Stimulated activated CD8-positive, alpha-beta memory T cell treated with anti-CD3 and anti-CD28 coated beads, Interleukin-7, amount 100 ng/mL, for 48 hours (primary cell): ENCODE data around the gene IL15RA.
"Not testable (repeated sequence)": the region's sequence is repeated elsewhere in the genome, so short reads cannot be mapped to it uniquely, and the experiment has no call there.

Source experiments
- DNase-seq, 2 donors: peaks; one replicate each; pipeline ENCODE4 v3.0.0-alpha.2; 2020; ENCODE audit warnings: low read depth in 1 of 2; ENCODE audit errors: extremely low read depth in 1 of 2

Gene IL15RA

DNA sequence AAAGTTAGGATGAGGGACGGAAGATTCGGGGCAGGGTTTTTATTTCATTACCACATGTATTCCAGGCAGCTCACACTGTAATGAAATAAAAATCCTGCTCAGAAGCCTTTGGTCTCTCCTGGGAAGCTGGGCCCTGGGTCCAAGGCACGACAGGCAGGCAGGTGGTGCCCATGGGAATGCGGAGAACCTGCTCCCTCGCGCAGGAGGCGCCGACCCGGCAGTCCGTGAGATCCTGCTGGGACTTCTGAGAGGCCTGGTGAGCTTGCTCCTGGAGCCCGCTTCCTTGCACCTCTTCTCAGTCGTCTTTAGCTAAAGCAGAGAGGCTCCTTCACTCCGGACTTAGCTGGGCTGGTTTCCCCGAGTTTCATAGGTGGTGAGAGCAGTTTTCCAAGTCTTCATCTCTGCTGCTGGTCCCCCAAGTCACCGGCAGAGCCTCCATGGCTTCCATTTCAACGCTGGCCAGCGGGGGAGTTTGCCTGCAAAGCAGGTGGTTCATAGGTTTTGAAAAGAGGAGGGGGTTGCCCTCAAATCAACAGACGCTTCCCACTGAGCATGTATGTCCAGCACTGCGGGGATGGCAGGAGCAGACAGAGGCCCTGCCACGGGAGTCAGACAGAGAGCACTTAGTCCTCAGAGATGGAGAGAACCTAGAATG is 24.5 kb downstream of the IL15RA start:
- DNase-seq = no peak

DNA sequence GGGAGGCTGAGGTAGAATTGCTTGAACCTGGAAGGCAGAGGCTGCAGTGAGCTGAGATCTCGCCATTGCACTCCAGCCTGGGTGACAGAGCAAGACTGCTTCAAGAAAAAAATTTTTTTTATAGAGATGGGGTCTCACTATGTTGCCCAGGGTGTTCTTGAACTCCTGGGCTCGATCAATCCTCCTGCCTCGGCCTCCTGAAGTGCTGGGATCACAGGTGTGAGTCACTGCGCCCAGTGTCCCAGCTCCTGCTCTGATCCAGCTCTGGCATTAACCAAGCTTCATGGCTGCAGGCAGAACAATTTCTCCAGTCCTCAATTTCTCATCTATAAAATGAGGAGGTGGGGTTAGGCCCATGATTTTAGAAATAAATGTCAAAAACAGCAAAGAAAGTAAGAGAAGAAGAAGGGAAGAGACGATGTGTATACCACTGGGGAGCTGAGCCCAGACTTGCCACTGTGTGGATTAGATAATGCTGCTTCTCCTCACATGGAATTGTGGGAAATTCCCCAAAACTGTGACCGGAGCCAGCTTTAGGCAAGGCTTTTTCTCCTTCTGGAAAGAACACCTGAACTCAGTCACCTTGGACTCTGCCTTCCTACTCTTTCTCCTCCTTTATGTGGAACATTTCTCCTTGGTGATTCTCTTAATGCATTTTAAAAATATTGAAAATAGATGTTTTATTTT is 25.5 kb downstream of the IL15RA start:
- no peak for DNase-seq

DNA sequence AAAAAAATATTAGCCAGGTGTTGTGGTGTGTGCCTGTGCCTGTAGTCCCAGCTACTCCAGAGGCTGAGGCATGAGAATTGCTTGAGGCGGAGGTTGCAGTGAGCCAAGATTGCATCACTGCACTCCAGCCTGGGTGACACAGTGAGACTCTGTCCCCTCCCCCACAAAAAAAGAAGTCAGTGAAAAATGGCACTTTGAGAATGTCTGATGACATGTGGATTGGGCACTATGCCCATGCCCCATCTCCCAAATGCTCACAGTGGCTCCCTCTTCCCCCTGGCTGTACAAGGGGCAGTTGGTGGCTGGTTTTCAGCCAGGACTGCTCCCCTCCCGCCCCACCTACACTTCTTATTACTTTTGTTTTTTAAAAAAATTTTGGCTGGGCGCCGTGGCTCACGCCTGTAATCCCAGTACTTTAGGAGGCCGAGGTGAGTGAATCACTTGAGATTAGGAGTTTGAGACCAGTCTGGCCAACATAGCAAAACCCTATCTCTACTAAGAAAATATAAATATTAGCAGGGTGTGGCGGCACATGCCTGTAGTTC is 26.1 kb downstream of the IL15RA start:
- DNase-seq = no peak

DNA sequence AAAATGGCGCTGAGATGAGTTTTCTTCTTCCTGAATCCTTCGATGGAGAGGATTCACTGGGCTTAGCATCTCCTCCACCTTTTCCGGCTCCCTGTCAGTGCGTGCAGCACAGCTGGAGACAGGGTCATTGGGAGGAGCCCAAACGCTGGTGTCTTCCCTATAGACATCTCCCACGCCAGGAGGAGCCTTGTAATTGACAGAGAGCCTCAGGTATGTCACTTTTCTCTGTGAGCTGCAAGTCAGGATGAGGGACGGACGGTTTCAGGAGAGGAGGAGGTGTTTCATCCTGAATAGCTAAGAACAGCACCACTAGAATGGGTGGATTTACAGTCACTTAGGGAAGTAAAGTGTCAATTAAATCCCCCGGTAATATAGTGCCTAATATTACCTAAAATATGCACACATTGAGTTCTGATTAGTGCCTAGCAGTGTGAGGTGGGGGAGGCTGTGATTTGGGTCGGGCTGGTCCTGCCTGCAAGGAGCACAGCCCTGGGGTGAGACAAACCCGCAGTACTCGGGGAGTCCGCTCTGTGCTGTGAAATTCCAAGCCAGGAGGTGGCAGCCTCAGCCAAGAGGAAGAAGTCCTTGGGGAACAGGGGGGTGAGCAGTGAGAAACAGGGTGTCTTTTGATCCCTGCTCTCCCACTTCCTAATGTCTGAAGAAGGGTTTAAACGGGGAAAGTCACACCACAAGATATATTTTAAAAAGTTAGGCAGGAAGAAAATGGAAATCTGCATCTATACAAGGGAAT is 28.2 kb downstream of the IL15RA start:
- peak in 1 of 2 donors; percentile 14 for DNase-seq

DNA sequence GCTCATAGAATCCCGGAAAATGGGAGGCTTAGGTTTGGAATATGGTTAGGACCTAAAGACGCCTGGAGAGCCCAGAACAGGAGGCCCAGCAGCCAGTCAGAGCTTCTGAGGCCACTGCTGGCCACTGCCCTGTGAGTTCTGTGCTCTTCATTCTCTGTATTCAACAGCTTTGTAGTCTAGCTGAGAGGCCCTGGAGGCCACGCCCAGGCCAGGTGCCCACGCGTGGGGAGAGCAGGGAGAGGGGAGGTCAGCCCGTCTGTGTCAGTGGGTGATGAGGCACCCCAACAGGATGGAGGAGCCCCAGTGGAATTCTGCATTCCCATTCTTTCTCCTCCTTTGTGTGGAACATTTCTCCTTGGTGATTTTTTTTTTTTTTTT is 29.1 kb downstream of the IL15RA start:
- no peak for DNase-seq

DNA sequence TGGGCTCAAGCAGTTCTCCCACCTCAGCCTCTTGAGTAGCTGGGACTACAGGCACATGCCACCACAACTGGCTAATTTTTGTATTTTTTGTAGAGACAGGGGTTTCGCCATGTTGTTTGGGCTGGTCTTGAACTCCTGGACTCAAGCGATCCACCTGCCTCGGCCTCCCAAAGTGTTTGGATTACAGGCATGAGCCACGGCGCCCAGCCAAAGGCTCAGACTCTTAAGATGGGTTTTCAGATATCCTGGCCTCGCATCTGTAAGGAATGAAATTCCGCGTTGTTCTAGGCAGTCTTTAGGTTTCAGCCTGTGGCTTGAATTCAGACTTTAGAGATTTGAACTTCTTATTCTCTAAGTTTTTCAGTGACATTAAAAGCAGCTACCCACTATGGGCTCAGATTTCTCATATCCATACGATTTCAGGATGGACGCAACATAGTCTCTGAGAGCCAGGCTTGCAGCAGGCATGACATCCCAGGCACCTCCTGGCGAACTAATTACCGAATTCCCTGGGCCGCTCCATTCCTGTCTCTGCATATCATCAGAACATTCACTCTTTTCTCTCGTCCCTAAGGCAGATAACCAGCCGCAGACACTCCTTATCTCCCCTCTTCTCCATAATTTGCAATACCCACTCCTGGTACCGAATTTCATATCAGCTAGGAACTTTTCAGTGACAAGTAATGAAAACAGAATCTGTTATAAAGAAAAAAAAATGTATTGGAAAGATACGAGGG is 29.7 kb downstream of the IL15RA start:
- DNase-seq = no peak

DNA sequence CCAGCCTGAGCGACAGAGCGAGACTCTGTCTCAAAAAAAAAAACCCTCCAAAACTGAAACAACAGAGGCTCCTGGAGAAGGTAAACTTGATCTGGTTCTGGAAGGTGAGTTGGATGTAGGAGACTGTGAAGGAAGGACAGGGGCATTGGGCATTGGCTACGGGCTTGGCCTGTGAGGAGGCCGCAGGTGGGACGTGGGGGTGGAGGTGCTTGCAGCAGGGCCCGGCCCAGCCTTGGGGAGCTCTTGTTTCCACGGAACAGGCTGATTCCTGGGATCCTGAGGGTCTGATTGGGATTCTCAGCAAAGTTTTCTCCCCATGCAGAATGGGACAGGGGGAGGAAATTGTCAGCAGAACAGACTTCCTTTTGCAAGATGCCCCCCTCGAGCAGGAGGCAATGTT is 30.6 kb downstream of the IL15RA start:
- DNase-seq = no peak

DNA sequence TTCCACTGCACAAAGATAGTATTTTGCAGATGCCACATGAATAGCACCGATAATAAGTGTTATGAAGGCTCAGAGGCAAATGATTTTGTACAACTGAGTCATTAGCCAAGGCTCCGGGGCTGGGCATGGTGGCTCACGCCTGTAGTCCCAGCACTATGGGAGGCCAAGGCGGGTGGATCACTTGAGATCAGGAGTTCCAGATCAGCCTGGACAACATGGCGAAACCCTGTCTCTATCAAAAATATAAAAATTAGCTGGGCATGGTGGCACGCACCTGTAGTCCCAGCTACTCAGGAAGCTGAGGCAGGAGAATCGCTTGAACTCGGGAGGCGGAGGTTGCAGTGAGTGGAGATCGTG is 30.9 kb downstream of the IL15RA start:
- not testable (repeated sequence) for DNase-seq

DNA sequence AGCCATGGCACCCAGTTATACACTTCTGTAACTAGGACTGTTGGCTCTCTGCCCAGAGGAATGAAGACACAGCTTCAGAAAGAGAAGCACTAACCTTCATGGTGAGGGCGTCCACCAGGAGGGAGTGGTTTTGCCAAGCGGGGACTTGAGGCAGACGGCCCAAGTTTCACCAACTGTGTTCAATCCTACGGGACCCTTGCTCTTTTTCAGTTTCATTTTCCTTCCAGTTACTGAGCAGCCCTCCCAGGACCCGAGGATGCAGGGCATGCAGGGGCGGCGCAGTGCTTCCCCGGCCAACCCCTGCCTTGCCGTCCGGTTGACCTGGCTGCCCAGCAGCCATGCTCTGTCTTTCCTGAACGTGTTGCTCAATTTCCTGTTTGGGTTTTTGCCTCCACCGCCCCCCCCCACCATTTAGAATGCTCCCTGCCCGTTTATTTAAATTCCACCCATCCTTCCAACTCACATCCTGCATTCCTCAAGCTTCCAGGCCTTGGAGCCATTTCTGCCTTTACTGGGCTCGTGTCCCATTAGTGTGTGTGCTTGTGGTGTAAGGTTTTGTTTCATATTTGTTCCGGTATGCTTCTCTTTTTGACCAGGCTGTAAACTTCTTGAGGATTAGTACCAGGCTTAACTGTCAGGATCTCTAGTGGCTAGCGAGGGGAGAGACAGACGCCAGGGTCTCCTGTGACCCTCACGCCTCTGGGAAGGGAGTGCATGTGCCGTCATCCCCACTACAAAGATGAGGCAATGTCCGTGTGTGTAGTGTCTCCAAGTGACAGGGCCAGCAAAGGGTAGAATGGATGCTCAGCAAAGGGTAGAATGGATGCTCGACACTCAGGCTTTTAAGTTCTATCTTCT is 31.6 kb downstream of the IL15RA start:
- DNase-seq = no peak

DNA sequence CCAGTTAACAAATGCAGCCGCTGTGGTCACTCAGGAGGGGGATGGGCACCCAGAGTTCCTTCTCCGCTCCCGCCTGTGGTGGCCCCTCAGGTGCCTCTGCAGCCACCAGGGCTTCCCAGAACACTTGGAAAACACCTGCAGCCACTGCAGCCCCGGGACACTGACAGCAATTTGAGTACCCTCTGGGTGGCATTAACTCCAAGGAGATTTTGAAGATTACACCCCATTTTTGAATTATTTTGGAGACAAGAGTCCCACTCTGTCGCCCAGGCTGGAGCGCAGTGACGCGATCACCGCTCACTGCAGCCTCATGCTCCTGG is 32.2 kb downstream of the IL15RA start:
- DNase-seq = no peak

DNA sequence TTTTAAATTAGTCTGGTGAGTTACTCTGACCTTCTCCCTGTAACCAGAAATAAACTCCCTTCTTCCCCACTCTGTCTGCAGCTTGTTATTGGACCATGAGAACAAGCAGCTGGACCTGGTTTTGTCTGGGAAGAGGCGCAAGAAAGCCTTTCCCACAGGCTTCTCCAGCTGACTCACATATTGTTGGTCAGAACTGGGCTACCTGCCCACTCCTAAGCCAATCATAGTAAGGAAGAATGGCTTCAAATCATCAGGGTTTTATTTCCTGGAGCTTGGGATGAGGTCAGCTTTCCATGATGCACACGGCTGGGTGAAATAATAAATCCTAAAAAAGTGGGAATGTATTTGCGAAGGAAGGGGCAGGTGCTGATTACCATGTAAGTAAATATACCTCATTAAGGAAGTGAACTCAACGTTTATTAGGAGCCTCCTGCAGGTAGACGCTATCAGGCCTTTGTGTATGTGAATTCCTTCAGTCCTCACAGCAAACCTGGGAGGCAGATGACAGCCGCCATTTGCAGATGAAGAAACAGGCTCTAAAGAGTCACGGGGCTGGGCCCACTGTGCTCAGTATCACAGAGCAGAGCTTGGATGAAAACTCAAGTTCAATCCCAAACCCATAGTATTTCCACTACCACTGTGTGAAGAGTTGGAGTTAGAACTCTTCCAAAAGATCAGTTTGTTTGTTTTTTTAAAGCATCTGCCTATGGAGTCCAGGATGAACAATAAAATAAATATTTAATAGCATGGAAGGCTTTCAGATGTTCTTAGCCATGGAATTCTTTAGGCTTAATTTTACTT is 32.8 kb downstream of the IL15RA start:
- no peak for DNase-seq

DNA sequence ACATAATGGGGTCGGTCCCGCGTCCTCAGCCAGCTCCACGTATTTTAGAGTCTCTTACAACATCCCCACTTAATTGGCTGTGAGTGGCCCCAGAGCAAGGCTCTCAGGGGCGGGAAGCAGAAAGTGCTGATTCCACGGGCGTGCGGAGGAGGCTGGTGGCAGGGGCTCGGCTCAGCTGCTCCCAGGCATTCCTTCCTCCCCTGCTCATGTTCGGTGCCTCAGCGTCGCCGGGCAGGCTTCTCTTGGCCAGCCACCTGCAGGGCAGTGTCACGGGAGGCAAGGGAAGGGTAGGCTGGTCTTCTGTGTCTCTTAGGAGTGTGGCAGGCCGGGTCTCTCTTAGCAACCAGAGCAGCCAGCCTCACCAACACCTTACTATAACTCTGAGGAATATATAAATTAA is 33.8 kb downstream of the IL15RA start:
- DNase-seq = no peak

DNA sequence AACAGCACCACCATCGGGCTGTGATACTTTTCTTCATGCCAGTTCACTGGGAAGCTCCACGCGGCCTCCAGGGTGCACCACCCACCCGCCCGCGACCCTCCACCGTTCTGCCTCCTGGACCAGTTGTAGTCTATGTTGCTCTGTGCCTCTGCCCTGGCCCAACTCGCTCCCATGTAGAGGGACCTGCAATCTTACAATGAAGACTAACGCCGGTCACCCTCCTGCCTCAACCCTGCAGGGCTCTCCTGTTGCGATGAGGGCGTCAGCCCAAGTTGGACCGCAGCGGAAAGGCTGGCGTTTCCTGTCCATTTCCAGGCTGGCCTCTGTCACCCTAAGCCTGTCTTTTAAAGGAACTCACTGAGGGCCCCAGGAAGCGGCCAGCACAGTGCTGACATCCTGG is 34.9 kb downstream of the IL15RA start:
- DNase-seq = no peak

DNA sequence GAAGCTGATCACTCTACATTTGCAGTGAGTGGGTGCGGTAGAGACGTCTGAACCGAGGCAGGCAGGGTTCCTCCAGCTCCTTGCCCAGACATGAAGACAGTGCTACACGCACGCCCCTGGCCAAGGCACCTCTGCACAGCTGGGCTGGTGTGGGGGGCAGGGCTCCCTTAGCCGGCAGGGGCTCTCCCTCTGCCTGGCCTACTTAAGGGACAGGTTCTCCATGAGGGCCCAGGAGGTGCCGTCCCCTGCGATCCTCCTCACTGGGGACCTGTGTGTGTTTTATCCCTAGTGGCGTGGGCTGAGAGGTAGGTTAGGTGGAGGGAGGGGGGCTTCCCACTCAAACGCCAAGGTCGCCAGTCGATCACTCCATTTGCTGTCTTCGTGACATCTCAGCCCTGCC is 35.3 kb downstream of the IL15RA start:
- no peak for DNase-seq

DNA sequence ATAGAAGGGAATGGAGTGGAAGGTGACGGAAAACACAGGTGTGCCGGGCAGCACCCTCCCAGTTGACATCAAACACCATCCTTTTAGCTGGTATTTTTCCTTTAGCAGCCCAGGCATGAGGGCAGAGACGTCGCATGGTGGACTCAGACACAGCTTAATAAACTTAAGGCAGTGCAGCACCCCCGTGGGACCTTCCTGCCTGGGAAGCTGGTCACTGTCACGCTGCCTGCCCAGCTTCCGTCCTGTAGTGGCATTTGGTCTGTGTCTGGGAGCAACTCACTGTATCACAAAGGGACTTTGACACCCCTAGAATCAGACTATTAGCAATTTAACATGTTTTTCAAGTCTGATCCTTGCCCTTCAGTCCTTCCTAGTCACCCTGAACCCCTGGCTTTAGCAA is 35.8 kb downstream of the IL15RA start:
- DNase-seq = no peak

DNA sequence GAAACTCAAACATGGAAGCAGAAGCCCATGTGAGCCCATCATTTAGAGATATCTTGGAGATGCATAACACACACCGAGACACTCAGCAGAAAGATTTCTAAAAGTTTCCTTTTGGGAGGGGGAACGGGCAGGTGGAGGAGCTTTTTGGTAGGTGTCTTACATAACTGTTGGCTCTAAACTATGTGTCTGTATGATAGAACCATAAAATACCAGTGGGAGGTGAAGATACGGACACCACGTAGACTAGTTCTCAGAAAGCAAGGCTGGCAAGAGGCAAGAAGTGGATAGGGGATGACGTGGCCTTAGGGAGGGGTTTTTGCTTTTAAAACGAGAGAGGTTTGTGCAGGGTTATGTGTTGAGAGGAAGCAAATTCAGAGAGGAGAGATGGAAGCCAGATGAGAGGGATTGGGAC is 36.5 kb downstream of the IL15RA start:
- DNase-seq = no peak

DNA sequence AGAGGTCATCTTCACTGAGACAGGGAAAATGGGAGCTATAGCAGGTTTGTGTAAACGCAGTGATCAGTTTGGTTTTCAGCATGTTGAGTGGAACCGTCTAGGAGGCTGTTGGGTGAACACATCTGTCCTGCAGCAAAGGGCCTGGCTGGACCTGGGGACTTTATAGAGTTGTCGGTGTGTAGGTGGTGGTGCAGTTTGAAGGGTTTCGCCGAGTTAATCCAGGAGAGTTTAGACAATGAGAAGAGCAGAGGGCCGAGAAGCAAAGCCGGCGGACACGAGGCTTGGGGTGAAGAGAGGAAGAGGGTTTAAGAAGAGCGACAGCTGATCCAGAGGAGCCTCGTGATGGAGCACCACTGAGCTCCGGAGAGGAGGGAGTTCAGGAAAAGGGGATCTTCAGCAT is 39.1 kb downstream of the IL15RA start:
- no peak for DNase-seq

DNA sequence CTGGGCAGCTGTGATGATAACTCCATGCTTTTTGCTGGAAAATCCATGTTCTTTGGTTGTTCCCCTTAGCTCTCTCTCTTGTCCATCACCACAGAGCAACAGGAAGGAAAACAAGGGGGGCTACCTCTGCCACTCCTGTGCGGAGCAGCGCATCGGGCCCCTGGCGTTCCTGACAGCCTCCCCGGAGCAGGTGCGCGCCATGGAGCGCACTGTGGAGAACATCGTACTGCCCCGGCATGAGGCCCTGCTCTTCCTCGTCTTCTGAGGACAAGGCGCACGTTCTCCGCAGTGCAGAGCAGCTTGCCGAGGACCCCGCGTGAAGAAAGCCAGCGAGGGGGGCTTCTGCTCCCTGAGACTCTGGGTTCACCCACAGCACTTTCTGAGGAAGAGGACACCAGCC is 40.3 kb downstream of the IL15RA start:
- DNase-seq = no peak

DNA sequence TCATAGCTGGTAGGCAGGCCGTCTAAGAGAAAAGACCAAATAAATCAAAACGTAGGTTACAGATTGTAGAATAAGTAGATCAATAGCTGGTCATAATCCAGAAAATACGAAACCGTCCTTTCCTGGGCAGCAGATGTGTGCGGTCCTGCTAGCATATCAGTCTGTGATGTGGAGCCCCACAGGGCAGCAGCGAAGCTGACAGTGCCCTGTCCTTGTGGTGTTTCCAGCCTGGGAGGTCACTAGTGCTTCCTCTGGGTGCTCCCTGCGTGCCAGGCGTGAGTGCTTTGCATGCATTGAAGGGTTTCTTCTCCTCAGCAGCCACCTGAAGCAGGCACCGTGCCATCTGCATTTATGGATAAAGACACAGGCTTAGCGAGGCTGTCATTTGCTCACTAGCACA is 41.7 kb downstream of the IL15RA start:
- no peak for DNase-seq
